Peyer's patch (tissue), 4 donors: Measurements from ENCODE around the gene RNASE7.

ENCODE experiments used
- CTCF ChIP-seq, 6 experiments: fragments of 450-650 bp in 4 of 6; fragments of 200-600 bp in 2 of 6; sonication (generic) in 1 of 6; IDR thresholded peaks; one replicate each; pipeline ENCODE4 v1.5.1; 2017 to 2019; ENCODE audit warnings: antibody characterized with exemption in 6 of 6, mild to moderate bottlenecking in 3 of 6, moderate library complexity in 1 of 6
- POLR2A ChIP-seq, 2 donors: fragments of 450-650 bp; IDR thresholded peaks; one replicate each; pipeline ENCODE4 v1.5.1; 2017; ENCODE audit warnings: antibody characterized with exemption in 2 of 2, mild to moderate bottlenecking in 2 of 2, moderate library complexity in 2 of 2

GRCh38 chr14:21039585-21040369 lies 2.4 kb upstream of the RNASE7 start:
- no peak for TF ChIP-seq POLR2A (IDR thresholded peaks at IDR 0.05)
- peak; percentile 10 to 77 (median 60) for TF ChIP-seq CTCF (IDR thresholded peaks at IDR 0.05)
